HL-60 (cell line): ENCODE measurements around the gene PGAM5.

ENCODE experiments used
- GABPA ChIP-seq: IDR thresholded peaks from 2 replicates; pipeline ENCODE4 v1.6.1; 2012; ENCODE audit warnings: low read depth
- POLR2AphosphoS5 ChIP-seq: IDR thresholded peaks from 2 replicates; pipeline ENCODE4 v1.6.1; 2012; ENCODE audit warnings: low read depth
- TF ChIP-seq, protein P1 (sequence below): IDR thresholded peaks from one replicate; pipeline ENCODE4 v1.5.1; 2011; ENCODE audit warnings: low read length, control low read depth, inconsistent platforms; ENCODE audit not compliant: insufficient read depth

- TF ChIP-seq, protein P1, sequence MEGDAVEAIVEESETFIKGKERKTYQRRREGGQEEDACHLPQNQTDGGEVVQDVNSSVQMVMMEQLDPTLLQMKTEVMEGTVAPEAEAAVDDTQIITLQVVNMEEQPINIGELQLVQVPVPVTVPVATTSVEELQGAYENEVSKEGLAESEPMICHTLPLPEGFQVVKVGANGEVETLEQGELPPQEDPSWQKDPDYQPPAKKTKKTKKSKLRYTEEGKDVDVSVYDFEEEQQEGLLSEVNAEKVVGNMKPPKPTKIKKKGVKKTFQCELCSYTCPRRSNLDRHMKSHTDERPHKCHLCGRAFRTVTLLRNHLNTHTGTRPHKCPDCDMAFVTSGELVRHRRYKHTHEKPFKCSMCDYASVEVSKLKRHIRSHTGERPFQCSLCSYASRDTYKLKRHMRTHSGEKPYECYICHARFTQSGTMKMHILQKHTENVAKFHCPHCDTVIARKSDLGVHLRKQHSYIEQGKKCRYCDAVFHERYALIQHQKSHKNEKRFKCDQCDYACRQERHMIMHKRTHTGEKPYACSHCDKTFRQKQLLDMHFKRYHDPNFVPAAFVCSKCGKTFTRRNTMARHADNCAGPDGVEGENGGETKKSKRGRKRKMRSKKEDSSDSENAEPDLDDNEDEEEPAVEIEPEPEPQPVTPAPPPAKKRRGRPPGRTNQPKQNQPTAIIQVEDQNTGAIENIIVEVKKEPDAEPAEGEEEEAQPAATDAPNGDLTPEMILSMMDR = no peak
- TF ChIP-seq POLR2AphosphoS5 (no peak), GABPA (no peak)
These were observed 13.1 kb downstream of the PGAM5 start for GRCh38 chr12:132723764-132724140.
